ENCODE results near the gene ITGAD.
"Not testable (repeated sequence)": the region's sequence is repeated elsewhere in the genome, so short reads cannot be mapped to it uniquely, and the experiment has no call there.

ITGAD gene

DNA sequence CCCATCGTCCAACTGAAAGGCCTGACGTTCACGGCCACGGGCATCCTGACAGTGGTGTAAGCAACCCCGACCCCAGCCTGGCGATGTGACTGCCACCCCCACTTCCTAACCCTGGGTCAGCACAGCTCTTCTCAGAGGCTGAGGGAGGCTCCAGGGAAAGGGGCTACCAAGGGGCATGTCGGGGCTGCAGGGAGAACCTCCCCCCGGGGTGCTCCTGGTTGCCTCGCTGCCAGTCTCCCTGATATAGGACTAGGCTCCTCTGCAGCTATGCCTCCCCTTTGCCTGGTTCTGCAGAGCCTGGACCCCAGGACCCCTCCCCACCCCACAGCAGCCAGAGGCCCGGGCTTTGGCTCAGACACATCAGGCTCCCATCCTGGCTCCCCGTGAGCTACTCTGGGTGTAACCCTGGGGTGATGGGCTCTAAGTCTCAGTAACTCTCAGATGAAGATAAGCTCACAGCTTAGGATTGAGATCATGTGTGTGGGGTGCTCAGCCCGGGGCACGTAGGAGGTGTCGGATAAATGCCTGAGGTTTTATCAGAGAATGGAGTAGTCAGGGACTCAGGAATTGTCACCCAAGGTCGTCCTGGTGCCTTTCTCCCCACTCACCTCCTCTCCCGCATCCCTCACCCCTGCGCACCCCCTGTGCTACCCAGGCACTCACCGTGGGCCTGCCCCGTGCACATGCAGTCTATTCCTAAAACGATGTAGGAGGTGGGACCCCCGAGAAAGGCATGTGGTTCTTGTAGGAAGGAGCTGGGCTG lies 10.6 kb downstream of the ITGAD start:
- no peak for DNase-seq (ENCODE audit: low read depth)

- no peak for DNase-seq (ENCODE audit: low read depth)
These were observed 11.4 kb downstream of the ITGAD start for GRCh38 chr16:31404353-31405064.

DNA sequence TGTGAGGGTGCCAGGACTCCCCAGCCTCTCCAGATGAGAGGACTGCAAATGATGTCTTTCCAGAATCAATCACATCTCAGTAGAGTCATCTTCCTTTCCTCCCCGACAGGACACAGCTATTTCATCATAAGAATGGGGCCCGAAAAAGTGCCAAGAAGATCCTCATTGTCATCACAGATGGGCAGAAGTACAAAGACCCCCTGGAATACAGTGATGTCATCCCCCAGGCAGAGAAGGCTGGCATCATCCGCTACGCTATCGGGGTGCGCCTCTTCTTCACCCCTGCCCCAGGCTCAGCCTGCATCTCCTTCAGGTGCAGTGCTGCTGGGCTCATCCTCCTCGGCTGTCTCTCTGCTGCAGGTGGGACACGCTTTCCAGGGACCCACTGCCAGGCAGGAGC lies 14.3 kb downstream of the ITGAD start:
- DNase-seq (ENCODE audit: low read depth): no peak

DNA sequence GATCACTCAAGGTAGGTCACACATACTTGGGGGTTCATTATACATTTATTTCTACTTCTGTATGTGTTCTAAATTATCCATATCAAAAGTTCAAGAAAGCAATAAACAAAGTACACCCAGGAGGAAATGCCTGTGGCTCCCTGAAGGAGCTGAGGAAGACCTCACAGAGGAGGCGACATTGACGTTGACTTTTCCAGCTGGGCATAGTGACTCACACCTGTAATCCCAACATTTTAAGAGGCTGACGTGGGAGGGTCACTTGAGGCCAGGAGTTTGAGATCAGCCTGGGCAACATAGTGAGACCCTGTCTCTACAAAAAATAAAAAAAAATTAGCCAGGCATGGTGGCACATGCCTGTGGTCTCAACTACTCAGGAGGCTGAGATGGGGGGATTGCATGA lies 16.3 kb downstream of the ITGAD start:
- DNase-seq (ENCODE audit: low read depth): no peak

GRCh38 chr16:31410082-31410481 lies 16.9 kb downstream of the ITGAD start:
- DNase-seq (ENCODE audit: low read depth): no peak

DNA sequence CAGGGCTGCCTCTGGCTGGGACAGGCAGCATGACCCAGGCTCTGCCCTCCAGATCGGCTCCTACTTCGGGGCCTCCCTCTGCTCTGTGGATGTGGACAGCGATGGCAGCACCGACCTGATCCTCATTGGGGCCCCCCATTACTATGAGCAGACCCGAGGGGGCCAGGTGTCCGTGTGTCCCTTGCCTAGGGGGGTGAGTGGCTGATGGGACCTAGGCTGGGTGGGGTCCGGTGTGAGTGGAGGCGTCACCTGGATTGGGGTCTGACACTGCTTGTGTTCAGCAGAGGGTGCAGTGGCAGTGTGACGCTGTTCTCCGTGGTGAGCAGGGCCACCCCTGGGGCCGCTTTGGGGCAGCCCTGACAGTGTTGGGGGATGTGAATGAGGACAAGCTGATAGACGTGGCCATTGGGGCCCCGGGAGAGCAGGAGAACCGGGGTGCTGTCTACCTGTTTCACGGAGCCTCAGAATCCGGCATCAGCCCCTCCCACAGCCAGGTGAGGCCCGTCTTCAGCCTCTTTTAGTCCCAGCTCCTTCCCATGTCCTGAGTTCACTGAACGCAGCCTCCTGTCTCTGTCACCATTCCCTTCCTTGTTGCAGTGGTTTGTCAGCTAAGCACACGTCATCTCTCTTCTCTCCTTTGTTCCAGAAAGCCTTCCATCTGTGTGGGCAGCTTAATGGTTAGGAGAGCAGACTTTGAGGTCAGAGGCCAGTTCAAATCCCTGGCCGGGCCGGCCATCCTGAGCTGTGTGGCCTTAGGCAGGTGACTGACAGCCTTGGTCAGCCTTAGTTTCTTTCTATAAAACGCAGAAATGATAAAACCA lies 18.1 kb downstream of the ITGAD start:
- DNase-seq (ENCODE audit: low read depth): no peak

GRCh38 chr16:31412750-31413149 lies 19.6 kb downstream of the ITGAD start:
- DNase-seq (ENCODE audit: low read depth): no peak

DNA sequence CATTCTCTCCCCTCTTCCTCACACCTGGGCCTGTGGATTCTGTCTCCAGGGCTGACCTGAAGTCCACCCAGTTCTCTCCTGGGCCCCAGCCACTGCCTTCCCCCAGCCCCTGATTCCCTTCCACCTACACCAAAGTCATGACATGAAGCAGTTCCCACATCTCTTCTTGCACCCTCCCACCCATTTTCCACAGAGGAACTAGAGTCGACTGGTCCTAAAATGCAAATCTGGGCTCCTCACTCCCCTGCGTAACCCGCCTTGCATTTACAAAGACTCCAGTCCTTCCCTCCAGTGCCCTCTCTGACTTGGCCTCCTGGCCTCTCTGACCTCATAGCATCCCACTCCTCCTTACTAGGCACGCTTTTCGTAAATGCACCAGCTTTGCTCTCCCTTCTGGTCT lies 20.2 kb downstream of the ITGAD start:
- no peak for DNase-seq (ENCODE audit: low read depth)

DNA sequence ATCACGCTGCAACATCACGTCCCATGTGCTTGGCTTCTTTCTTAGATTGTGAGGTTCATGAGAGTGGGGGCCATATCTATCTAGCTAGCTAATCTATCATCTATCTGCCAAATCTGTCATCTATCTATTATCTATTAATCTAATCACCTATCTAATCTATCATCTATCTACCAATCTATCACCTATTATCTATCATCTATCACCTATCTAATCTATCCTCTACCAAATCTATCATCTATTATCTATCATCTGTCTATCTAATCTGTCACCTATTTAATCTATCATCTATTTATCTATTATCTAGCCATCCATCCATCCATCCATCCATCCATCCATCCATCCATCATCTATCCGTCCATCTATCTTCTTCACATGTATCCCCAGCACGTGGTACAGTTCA lies 20.8 kb downstream of the ITGAD start:
- no peak for DNase-seq (ENCODE audit: low read depth)

DNA sequence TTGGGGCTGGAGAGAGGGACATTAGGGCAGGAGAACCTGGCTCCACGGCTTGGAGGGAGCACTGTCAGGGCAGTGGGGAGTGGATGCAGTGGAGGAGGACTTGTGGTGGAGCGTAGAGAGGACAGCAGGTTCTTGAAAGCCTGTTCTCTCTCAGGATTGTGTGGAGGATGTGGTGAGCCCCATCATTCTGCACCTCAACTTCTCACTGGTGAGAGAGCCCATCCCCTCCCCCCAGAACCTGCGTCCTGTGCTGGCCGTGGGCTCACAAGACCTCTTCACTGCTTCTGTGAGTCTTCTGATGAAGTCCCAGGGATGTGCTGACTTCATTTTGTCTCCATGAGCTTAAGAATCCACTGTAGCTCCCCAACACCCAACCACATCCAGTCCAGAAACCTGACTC lies 21.6 kb downstream of the ITGAD start:
- no peak for DNase-seq (ENCODE audit: low read depth)

GRCh38 chr16:31416371-31416770 lies 23.2 kb downstream of the ITGAD start:
- no peak for DNase-seq (ENCODE audit: low read depth)

GRCh38 chr16:31417036-31417435 lies 23.9 kb downstream of the ITGAD start:
- not testable (repeated sequence) for DNase-seq (ENCODE audit: low read depth)

DNA sequence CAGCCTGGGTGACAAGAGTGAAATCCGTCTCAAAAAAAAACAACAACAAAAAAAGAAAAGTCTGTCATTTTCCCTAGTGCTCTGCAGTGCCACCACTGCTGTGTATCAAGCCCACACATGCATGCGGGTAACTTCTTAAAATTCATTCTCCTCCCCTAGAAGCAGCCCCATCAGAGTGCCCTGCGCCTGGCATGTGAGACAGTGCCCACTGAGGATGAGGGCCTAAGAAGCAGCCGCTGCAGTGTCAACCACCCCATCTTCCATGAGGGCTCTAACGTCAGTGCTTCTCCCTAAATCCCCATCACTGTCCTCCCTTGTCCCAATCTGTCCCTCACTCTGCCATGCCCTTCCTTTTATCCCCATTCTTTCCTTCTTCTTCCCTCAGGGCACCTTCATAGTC lies 24.8 kb downstream of the ITGAD start:
- no peak for DNase-seq (ENCODE audit: low read depth)

DNA sequence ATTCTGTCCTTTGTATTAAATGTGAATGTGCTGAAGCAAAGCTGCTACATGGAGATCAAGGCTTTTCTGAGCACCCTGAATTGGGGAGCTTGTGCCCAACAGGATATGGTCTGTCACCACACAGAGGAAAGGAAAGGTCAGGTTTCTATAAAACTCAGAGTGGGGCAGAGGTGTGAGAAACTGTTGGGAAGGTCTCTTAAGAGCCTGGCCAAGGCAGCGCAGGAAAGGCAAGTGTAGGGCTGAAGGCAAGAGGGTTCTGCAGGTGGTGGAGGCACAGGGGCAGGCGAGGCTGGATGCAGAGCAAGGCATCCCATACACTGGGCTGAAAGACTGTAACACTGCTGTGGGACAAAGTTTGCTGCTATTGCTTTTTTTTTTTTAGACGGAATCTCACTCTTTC lies 26.9 kb downstream of the ITGAD start:
- no peak for DNase-seq (ENCODE audit: low read depth)

GRCh38 chr16:31421587-31421986 lies 28.5 kb downstream of the ITGAD start:
- DNase-seq (ENCODE audit: low read depth): peak; percentile 28

DNA sequence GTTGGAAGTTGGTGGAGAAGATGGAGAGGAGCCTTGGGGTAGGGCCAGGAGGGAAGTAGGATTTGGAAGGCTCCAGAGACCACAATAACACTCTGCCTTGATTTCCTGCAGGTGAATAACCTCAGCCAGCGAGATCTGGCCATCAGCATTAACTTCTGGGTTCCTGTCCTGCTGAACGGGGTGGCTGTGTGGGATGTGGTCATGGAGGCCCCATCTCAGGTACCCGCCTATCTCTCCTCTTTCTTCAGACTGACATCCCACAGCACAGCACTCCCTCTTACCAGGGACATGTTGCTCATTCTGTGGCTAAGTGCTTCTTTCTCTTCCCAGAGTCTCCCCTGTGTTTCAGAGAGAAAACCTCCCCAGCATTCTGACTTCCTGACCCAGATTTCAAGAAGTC lies 30.1 kb downstream of the ITGAD start:
- DNase-seq (ENCODE audit: low read depth): no peak

DNA sequence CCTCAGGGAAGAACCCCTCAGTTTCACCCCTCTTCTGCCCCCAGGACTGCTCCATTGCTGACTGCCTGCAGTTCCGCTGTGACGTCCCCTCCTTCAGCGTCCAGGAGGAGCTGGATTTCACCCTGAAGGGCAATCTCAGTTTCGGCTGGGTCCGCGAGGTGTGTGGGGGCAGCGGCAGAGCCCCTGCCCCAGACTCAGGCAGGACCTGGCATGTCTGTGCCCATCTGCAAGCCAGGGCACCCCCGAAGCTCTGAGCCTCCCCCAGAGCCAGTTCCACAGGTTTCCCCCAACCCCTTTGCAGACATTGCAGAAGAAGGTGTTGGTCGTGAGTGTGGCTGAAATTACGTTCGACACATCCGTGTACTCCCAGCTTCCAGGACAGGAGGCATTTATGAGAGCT lies 30.7 kb downstream of the ITGAD start:
- DNase-seq (ENCODE audit: low read depth): no peak

DNA sequence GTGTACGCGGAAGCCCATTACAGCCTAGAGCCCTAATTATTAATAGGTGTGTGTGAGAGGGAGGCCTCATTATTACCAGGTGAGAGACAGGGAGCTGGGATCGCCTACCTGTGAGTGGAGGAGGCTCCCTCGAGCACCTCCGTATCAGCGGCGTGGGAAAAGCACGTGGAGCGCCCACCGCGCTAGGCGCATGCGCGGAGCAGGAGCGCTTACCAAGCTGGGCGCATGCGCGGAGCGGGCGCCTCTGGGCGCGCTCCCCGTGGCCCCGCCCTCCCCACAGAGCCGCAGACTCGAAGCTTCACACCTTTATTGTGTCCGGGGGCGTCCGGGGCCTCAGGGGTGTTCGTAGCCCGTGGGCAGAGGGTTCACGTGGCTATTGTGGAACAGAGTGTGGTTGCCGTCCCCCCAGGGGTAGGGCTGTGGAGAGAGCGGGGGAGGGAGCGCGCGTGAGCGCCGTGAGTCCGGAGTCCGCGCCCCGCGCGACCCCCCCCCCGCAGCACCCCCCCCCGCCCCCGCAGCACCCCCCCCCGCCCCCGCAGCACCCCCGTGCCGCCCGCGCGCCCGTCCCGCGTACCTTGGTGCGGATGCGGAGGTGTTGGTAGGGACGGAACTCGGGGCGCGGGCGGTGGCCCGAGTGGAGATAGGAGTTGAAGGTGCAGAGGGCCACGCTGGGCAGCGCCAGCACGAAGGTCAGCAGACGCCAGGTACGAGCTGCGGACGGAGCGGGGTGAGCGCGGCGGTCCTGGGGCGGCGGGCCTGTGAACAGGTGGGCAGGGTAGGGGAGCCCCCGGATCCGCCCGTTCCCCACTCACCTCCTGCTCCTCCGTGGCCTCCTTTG lies 34.5 kb downstream of the ITGAD start:
- peak; percentile 51 for DNase-seq (ENCODE audit: low read depth)

- no peak for DNase-seq (ENCODE audit: low read depth)
These were observed 35.1 kb downstream of the ITGAD start, which contains the start of gene COX6A2 for GRCh38 chr16:31428279-31428597. Gene COX6A2, minus strand, starts transcription at chr16:31428360. Its CDS starts 35 bp downstream, at chr16:31428325.

- no peak for DNase-seq (ENCODE audit: low read depth)
These were observed 35.6 kb downstream of the ITGAD start for GRCh38 chr16:31428638-31429247.

GRCh38 chr16:31429314-31429713 lies 36.2 kb downstream of the ITGAD start:
- no peak for DNase-seq (ENCODE audit: low read depth)

- DNase-seq (ENCODE audit: low read depth): no peak
These were observed 36.7 kb downstream of the ITGAD start for GRCh38 chr16:31429796-31430195.

Measured in stimulated activated CD8-positive, alpha-beta memory T cell treated with anti-CD3 and anti-CD28 coated beads, Interleukin-12 subunit alpha, Interleukin-12 subunit beta, amount 100 ng/mL, for 1 hour (primary cell).